GM23338 (cell line): ENCODE results near the gene ACAN.

ENCODE experiments used
- POLR2AphosphoS5 ChIP-seq: IDR thresholded peaks from 2 replicates; pipeline ENCODE4 v1.6.1; 2016; ENCODE audit warnings: antibody characterized with exemption, low read depth
- TF ChIP-seq, protein P1 (sequence below), 2 experiments: fragments of 200-600 bp in 1 of 2; sonication (generic) in 1 of 2; conservative IDR thresholded peaks; 2 replicates each; pipeline versions ENCODE4 v1.5.1 to v1.6.1; 2016 to 2017; ENCODE audit warnings: antibody characterized with exemption in 2 of 2, low read depth in 2 of 2, mild to moderate bottlenecking in 2 of 2, moderate library complexity in 1 of 2
- TF ChIP-seq, protein P2 (sequence below): IDR thresholded peaks from one replicate; pipeline ENCODE4 v1.6.1; 2018; ENCODE audit warnings: antibody characterized with exemption; ENCODE audit not compliant: unreplicated experiment

DNA sequence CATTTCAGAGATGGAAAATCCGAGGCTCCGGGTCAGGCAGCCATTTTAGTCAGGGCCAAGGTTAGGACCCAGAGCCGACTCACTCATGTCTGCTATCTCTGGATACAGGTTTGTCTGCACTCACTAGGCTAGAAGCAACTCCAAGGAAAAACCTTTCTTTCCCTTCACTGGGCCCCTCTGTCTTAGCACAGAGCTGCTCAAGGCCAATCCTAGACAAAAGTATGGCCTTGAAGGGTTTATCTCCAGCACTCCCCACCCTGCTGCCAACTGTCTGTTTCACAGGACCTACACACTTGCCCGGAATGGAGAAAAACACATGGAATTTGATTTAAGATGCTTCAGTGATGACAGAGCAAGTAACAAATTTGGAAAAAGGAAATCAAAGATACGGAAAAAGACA is 25.6 kb downstream of the ACAN start:
- TF ChIP-seq, protein P1, sequence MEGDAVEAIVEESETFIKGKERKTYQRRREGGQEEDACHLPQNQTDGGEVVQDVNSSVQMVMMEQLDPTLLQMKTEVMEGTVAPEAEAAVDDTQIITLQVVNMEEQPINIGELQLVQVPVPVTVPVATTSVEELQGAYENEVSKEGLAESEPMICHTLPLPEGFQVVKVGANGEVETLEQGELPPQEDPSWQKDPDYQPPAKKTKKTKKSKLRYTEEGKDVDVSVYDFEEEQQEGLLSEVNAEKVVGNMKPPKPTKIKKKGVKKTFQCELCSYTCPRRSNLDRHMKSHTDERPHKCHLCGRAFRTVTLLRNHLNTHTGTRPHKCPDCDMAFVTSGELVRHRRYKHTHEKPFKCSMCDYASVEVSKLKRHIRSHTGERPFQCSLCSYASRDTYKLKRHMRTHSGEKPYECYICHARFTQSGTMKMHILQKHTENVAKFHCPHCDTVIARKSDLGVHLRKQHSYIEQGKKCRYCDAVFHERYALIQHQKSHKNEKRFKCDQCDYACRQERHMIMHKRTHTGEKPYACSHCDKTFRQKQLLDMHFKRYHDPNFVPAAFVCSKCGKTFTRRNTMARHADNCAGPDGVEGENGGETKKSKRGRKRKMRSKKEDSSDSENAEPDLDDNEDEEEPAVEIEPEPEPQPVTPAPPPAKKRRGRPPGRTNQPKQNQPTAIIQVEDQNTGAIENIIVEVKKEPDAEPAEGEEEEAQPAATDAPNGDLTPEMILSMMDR (conservative IDR thresholded peaks at IDR 0.05; ENCODE audit: low read depth in 2 of 2) = no peak
- no peak for TF ChIP-seq POLR2AphosphoS5
- TF ChIP-seq, protein P2, sequence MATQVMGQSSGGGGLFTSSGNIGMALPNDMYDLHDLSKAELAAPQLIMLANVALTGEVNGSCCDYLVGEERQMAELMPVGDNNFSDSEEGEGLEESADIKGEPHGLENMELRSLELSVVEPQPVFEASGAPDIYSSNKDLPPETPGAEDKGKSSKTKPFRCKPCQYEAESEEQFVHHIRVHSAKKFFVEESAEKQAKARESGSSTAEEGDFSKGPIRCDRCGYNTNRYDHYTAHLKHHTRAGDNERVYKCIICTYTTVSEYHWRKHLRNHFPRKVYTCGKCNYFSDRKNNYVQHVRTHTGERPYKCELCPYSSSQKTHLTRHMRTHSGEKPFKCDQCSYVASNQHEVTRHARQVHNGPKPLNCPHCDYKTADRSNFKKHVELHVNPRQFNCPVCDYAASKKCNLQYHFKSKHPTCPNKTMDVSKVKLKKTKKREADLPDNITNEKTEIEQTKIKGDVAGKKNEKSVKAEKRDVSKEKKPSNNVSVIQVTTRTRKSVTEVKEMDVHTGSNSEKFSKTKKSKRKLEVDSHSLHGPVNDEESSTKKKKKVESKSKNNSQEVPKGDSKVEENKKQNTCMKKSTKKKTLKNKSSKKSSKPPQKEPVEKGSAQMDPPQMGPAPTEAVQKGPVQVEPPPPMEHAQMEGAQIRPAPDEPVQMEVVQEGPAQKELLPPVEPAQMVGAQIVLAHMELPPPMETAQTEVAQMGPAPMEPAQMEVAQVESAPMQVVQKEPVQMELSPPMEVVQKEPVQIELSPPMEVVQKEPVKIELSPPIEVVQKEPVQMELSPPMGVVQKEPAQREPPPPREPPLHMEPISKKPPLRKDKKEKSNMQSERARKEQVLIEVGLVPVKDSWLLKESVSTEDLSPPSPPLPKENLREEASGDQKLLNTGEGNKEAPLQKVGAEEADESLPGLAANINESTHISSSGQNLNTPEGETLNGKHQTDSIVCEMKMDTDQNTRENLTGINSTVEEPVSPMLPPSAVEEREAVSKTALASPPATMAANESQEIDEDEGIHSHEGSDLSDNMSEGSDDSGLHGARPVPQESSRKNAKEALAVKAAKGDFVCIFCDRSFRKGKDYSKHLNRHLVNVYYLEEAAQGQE = no peak
